Liver (tissue), 3 donors: Measurements from ENCODE around the gene ARAP1.

Source experiments
- ATF3 ChIP-seq: IDR thresholded peaks from 2 replicates; pipeline ENCODE4 v1.6.1; 2016; ENCODE audit warnings: antibody characterized with exemption
- GABPA ChIP-seq, 2 donors: IDR thresholded peaks in 1 of 2; conservative IDR thresholded peaks in 1 of 2; 2 replicates each; pipeline ENCODE4 v1.6.1; 2016; ENCODE audit warnings: antibody characterized with exemption in 2 of 2, mild to moderate bottlenecking in 1 of 2, moderate library complexity in 1 of 2
- SP1 ChIP-seq: IDR thresholded peaks from 2 replicates; pipeline ENCODE4 v1.6.1; 2018; ENCODE audit warnings: antibody characterized with exemption, mild to moderate bottlenecking
- YY1 ChIP-seq: IDR thresholded peaks from 2 replicates; pipeline ENCODE4 v1.6.1; 2016; ENCODE audit warnings: antibody characterized with exemption, mild to moderate bottlenecking
- TF ChIP-seq, protein P1 (sequence below): fragments of 150-350 bp; IDR thresholded peaks from 2 replicates; pipeline ENCODE4 v1.5.1; 2017; ENCODE audit warnings: improper control_type of control experiment, low read depth, low read length; ENCODE audit not compliant: missing input control
- TF ChIP-seq, protein P2 (sequence below): IDR thresholded peaks from 2 replicates; pipeline ENCODE4 v1.6.1; 2016; ENCODE audit warnings: antibody characterized with exemption
- donor health status: healthy.
- donor health status: healthy.

DNA sequence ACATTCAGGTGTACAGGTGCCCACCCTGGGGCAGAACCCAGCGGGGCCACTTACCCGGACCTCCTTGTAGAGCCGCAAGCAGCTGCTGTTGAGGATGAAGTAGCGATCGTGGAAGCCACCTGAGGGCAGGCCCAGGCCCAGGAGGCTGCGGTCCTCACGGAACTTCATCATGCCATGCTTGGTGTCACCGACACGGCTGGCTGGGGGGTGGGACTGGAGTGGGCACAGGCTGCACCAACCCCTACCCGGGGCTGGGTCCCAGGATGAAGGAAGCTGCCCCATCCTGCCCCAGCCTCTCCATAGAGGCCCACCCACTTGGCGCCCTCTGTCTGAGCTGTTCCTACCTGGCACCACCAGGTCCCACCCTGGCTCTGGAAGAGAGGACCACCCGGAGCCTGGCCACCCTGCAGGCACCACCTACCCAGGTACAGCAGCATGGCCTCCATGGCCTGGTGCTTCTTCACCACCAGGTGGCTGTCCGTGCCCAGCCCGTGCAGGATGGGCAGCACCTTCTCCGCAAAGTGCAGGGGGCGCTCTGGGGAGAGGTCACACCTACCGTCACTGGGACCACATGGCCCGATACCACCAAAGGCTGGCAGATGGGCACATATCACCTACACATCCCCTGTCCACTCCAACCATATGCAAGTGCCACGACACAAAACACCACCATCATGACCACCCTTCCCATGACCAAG lies 58.8 kb downstream of the ARAP1 start:
- TF ChIP-seq, protein P1, sequence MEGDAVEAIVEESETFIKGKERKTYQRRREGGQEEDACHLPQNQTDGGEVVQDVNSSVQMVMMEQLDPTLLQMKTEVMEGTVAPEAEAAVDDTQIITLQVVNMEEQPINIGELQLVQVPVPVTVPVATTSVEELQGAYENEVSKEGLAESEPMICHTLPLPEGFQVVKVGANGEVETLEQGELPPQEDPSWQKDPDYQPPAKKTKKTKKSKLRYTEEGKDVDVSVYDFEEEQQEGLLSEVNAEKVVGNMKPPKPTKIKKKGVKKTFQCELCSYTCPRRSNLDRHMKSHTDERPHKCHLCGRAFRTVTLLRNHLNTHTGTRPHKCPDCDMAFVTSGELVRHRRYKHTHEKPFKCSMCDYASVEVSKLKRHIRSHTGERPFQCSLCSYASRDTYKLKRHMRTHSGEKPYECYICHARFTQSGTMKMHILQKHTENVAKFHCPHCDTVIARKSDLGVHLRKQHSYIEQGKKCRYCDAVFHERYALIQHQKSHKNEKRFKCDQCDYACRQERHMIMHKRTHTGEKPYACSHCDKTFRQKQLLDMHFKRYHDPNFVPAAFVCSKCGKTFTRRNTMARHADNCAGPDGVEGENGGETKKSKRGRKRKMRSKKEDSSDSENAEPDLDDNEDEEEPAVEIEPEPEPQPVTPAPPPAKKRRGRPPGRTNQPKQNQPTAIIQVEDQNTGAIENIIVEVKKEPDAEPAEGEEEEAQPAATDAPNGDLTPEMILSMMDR, result no peak
- TF ChIP-seq YY1 (no peak), SP1 (no peak), GABPA (IDR thresholded peaks at IDR 0.05 in 1 of 2, conservative IDR thresholded peaks at IDR 0.05 in 1 of 2) (no peak), ATF3 (no peak)
- TF ChIP-seq, protein P2, sequence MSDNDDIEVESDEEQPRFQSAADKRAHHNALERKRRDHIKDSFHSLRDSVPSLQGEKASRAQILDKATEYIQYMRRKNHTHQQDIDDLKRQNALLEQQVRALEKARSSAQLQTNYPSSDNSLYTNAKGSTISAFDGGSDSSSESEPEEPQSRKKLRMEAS, result no peak
